Uterus (tissue), 4 donors: ENCODE results near the gene NCAPD2. TPM values are rescaled to one million over a fixed set of nuclear protein-coding genes. Genes with fewer than 3 reads are reported as not detected.

ENCODE experiments used
- DNase-seq, 2 donors: peaks; one replicate each; pipeline ENCODE4 v3.0.0-alpha.2; 2019 to 2020
- H3K27ac ChIP-seq, 2 donors: fragments of 200-600 bp; sonication (generic); 1 replicate in 1 of 2; 2 replicates in 1 of 2; pipeline ENCODE4 v1.5.1; 2016 to 2018
- H3K27me3 ChIP-seq, 2 donors: fragments of 200-600 bp; sonication (generic); one replicate each; pipeline ENCODE4 v1.5.1; 2018 to 2019; ENCODE audit warnings: control low read depth in 1 of 2
- H3K36me3 ChIP-seq, 2 donors: fragments of 200-600 bp; sonication (generic); one replicate each; pipeline ENCODE4 v1.5.1; 2019; ENCODE audit warnings: control low read depth in 1 of 2
- H3K4me1 ChIP-seq, 2 donors: fragments of 200-600 bp; sonication (generic); one replicate each; pipeline ENCODE4 v1.5.1; 2018 to 2019; ENCODE audit warnings: control low read depth in 1 of 2
- H3K4me3 ChIP-seq, 2 donors: fragments of 200-600 bp; sonication (generic); 1 replicate in 1 of 2; 2 replicates in 1 of 2; pipeline ENCODE4 v1.5.1; 2018 to 2019; ENCODE audit warnings: mild to moderate bottlenecking in 1 of 2
- H3K9me3 ChIP-seq, 2 donors: fragments of 200-600 bp; sonication (generic); one replicate each; pipeline ENCODE4 v1.5.1; 2019; ENCODE audit warnings: control low read depth in 1 of 2
- POLR2A ChIP-seq, 2 donors: fragments of 450-650 bp; IDR thresholded peaks; one replicate each; pipeline ENCODE4 v1.6.1; 2016; ENCODE audit warnings: antibody characterized with exemption in 2 of 2, mild to moderate bottlenecking in 1 of 2, moderate library complexity in 1 of 2
- intact Hi-C: fragments of 100-400 bp; cut with DNase I; formaldehyde crosslinking; loops from one replicate; pipeline ENCODE4 v1.15.1; 2023; ENCODE audit warnings: low total_unique reads
- total RNA-seq, 4 donors: library from RNA; depleted of rRNA in 3 of 4; stranded (reverse); fragments of >200 nt in 3 of 4; gene quantifications; one replicate each; pipeline versions ENCODE4 v1.1.0 to v1.2.4, GENCODE V29; 2014 to 2023
- TF ChIP-seq, protein P1 (sequence below), 4 experiments: fragments of 200-600 bp in 2 of 4; fragments of 450-650 bp in 2 of 4; sonication (generic) in 2 of 4; IDR thresholded peaks; one replicate each; pipeline ENCODE4 v1.5.1; 2016 to 2019; ENCODE audit warnings: antibody characterized with exemption in 4 of 4, mild to moderate bottlenecking in 2 of 4, moderate library complexity in 1 of 4
- donor health status: DM: yes; HTN: yes; CAD: no.

NCAPD2 gene
- total RNA-seq: 100 to 1,000 TPM in 1 of 4 donors, 10 to 100 TPM in 2, 1 to 10 TPM in 1; 2.8 to 145 (median 19.3) TPM

- Histone ChIP-seq H3K4me1 (peaks cover 5 to 14% of the 10 kb centered on the region in 2 donors), H3K4me3 (peak within 1 kb of the TSS; percentile 68 to 70), H3K9me3 (no peaks in the 10 kb centered on the region), H3K27me3 (no peaks in the 10 kb centered on the region), H3K36me3 (no peaks in the 10 kb centered on the region), H3K27ac (peak within 1 kb of the TSS; percentile 94 to 95)
- TF ChIP-seq, protein P1, sequence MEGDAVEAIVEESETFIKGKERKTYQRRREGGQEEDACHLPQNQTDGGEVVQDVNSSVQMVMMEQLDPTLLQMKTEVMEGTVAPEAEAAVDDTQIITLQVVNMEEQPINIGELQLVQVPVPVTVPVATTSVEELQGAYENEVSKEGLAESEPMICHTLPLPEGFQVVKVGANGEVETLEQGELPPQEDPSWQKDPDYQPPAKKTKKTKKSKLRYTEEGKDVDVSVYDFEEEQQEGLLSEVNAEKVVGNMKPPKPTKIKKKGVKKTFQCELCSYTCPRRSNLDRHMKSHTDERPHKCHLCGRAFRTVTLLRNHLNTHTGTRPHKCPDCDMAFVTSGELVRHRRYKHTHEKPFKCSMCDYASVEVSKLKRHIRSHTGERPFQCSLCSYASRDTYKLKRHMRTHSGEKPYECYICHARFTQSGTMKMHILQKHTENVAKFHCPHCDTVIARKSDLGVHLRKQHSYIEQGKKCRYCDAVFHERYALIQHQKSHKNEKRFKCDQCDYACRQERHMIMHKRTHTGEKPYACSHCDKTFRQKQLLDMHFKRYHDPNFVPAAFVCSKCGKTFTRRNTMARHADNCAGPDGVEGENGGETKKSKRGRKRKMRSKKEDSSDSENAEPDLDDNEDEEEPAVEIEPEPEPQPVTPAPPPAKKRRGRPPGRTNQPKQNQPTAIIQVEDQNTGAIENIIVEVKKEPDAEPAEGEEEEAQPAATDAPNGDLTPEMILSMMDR (IDR thresholded peaks at IDR 0.05): peak in 3 of 4 experiments; percentile 37 to 73 (median 37)
- peak in 1 of 2 donors; percentile 35 for TF ChIP-seq POLR2A (IDR thresholded peaks at IDR 0.05)
- intact Hi-C loops: no loop called here
- peak; percentile 92 to 93 for DNase-seq
These were observed at the start of gene NCAPD2 for GRCh38 chr12:6493497-6494257. Gene NCAPD2 (plus strand): TSS chr12:6494102. CDS start chr12:6495099, 997 bp downstream.

GRCh38 chr12:6444704-6445688 lies 48.9 kb upstream of the NCAPD2 start, which contains the start of gene CD27:
Gene CD27 (plus strand): TSS chr12:6444955. CDS start chr12:6445096, 141 bp downstream.
- TF ChIP-seq, protein P1 (IDR thresholded peaks at IDR 0.05): no peak
- TF ChIP-seq POLR2A (IDR thresholded peaks at IDR 0.05): no peak
- Histone ChIP-seq H3K27ac (no peak within 1 kb of the TSS), H3K4me1 (peaks cover 2% of the 10 kb centered on the region in 2 donors), H3K4me3 (no peak within 1 kb of the TSS), H3K9me3 (no peaks in the 10 kb centered on the region), H3K36me3 (no peaks in the 10 kb centered on the region), H3K27me3 (no peaks in the 10 kb centered on the region)
- intact Hi-C loops: no loop called here
- DNase-seq: no peak

DNA sequence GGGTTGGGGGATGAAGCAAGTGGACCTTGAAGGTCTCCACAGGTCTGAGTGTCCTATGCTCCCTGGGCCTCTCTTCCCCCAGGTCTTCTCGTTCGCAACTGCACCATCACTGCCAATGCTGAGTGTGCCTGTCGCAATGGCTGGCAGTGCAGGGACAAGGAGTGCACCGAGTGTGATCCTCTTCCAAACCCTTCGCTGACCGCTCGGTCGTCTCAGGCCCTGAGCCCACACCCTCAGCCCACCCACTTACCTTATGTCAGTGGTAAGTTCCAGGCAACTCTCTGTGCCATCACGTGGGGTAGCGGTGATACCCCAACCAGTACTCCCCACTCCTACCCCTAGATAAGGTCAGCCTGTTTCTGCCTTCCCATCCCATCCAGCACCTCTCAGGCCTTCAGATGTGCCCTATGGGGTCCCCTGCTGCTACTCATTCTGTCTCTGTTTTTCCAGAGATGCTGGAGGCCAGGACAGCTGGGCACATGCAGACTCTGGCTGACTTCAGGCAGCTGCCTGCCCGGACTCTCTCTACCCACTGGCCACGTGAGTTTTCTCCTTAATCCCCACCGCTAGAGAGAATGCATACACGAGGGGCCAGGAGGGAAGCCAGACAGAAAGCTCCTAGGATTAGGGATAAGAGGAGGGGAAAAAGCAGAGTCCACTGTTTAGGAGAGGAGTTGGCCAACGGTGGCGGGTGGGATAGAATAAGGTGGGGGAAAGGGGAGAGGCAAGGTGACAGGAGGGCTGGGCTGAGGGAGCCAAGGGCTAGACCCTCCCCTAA lies 43.6 kb upstream of the NCAPD2 start:
- H3K9me3 ChIP-seq: no peaks in the 10 kb centered on the region
- H3K36me3 ChIP-seq: no peaks in the 10 kb centered on the region
- peak overlapping the region; percentile 92 to 98 for H3K27ac ChIP-seq
- H3K27me3 ChIP-seq: no peaks in the 10 kb centered on the region
- H3K4me1 ChIP-seq: peaks cover 9 to 15% of the 10 kb centered on the region in 2 donors
- no peak for DNase-seq
- intact Hi-C loops: no loop called here
- peak overlapping the region; percentile 55 to 80 for H3K4me3 ChIP-seq
- TF ChIP-seq POLR2A (IDR thresholded peaks at IDR 0.05): no peak
- TF ChIP-seq, protein P1 (IDR thresholded peaks at IDR 0.05): no peak

GRCh38 chr12:6450869-6451347 lies 43.0 kb upstream of the NCAPD2 start:
- DNase-seq: peak in 1 of 2 donors; percentile 58
- peak overlapping the region; percentile 92 to 98 for H3K27ac ChIP-seq
- no peaks in the 10 kb centered on the region for H3K9me3 ChIP-seq
- no peaks in the 10 kb centered on the region for H3K36me3 ChIP-seq
- peaks cover 9 to 15% of the 10 kb centered on the region in 2 donors for H3K4me1 ChIP-seq
- TF ChIP-seq, protein P1 (IDR thresholded peaks at IDR 0.05): no peak
- no peak for TF ChIP-seq POLR2A (IDR thresholded peaks at IDR 0.05)
- peak overlapping the region; percentile 55 to 80 for H3K4me3 ChIP-seq
- no peaks in the 10 kb centered on the region for H3K27me3 ChIP-seq
- intact Hi-C loops: no loop called here
